Measurements from ENCODE around the gene UBE3A. TPM values are rescaled to one million over a fixed set of nuclear protein-coding genes. Genes with fewer than 3 reads are reported as not detected.

UBE3A gene
- total RNA-seq, 1 experiment from 2014 or later: 104 TPM

- intact Hi-C loops (cut with micrococcal nuclease): no loop called here
- H3K36me3 ChIP-seq (ENCODE audit: control insufficient read depth in 1 of 2, insufficient read depth in 2 of 2, low read length in 2 of 2): peaks cover 0 to 14% of the 10 kb centered on the region in 2 experiments; a peak in 2 of 4 replicates
- no peak for TF ChIP-seq ATF3 (IDR thresholded peaks at IDR 0.05)
- TF ChIP-seq POLR2A (IDR thresholded peaks at IDR 0.05; ENCODE audit: borderline replicate concordance, extremely low read depth, insufficient read depth, insufficient read length): no peak
- TF ChIP-seq POLR2AphosphoS5 (IDR thresholded peaks at IDR 0.05; ENCODE audit: low read depth, low read length): no peak
- TF ChIP-seq ELF1 (IDR thresholded peaks at IDR 0.05; ENCODE audit: borderline replicate concordance, low read depth): no peak
- TF ChIP-seq REST (IDR thresholded peaks at IDR 0.05; ENCODE audit: low read depth): no peak
- no peak for TF ChIP-seq RAD21 (IDR thresholded peaks at IDR 0.05; ENCODE audit: low read depth)
- TF ChIP-seq CEBPB (IDR thresholded peaks at IDR 0.05; ENCODE audit: low read depth): no peak
- TF ChIP-seq TCF7L2 (IDR thresholded peaks at IDR 0.05; ENCODE audit: borderline replicate concordance, extremely low read depth, insufficient read depth, insufficient read length): no peak
- TF ChIP-seq CTCF (IDR thresholded peaks at IDR 0.05 in 2 of 3, conservative IDR thresholded peaks at IDR 0.05 in 1 of 3; ENCODE audit: borderline replicate concordance in 1 of 3, insufficient read depth in 1 of 3, low read depth in 2 of 3, low read length in 2 of 3): no peak
- TF ChIP-seq EZH2 (IDR thresholded peaks at IDR 0.05): no peak
- no peak for TF ChIP-seq ZFX (IDR thresholded peaks at IDR 0.05)
- no peak for TF ChIP-seq SRF (IDR thresholded peaks at IDR 0.05; ENCODE audit: low read depth)
- TF ChIP-seq CBX3 (IDR thresholded peaks at IDR 0.05; ENCODE audit: low read depth): no peak
- TF ChIP-seq ZNF274 (IDR thresholded peaks at IDR 0.05; ENCODE audit: low read depth, low read length): no peak
- no peak for TF ChIP-seq FOSL1 (IDR thresholded peaks at IDR 0.05; ENCODE audit: low read depth)
- ChIA-PET POLR2A (no interaction called here), CTCF (no interaction called here), RAD21 (ENCODE audit: low non-redundant PET in 1 of 2, low total read pairs in 2 of 2, uncharacterized antibody in 2 of 2, unreplicated experiment in 2 of 2) (no interaction called here)
- no peaks in the 10 kb centered on the region for H3K9me2 ChIP-seq (ENCODE audit: insufficient read depth)
- DNase-seq (ENCODE audit: low read depth, low spot score) (no peak), ATAC-seq (no peak)
- no peaks in the 10 kb centered on the region for H3K27me3 ChIP-seq (ENCODE audit: insufficient read depth, low read length)
- H4K20me1 ChIP-seq (ENCODE audit: insufficient read depth): no peaks in the 10 kb centered on the region
- H3K79me2 ChIP-seq (ENCODE audit: insufficient read depth, low read length): peaks cover 28% of the 10 kb centered on the region
- H3K9me3 ChIP-seq (ENCODE audit: control insufficient read depth in 1 of 2, insufficient read depth in 1 of 2, low read depth in 1 of 2, low read length in 2 of 2): no peaks in the 10 kb centered on the region
- no peak overlapping the region for H3K9ac ChIP-seq (ENCODE audit: low read length)
- no peak overlapping the region for H3K4me2 ChIP-seq (ENCODE audit: low read length)
- no peak overlapping the region for H3K27ac ChIP-seq (ENCODE audit: low read depth, low read length)
- H2AFZ ChIP-seq (ENCODE audit: low read depth, low read length, poor library complexity, severe bottlenecking): no peak overlapping the region
- H3K4me1 ChIP-seq (ENCODE audit: control insufficient read depth in 1 of 2, insufficient read depth in 2 of 2, low read length in 2 of 2): no peaks in the 10 kb centered on the region
- no TSS peak for BruUV-seq (replicated peaks)
- H3K4me3 ChIP-seq (replicated peaks in 1 of 2; ENCODE audit: low read depth in 1 of 2, low read length in 2 of 2): no peak overlapping the region
Measured at GRCh38 chr15:25339431-25339830, 99.4 kb downstream of the UBE3A start.
